GM12892 (cell line): ENCODE results near the gene MICAL2.

Experiments used
- POLR2A ChIP-seq: IDR thresholded peaks from 2 replicates; pipeline ENCODE4 v1.6.1; 2011; ENCODE audit warnings: low read depth, low read length, control low read depth
- TAF1 ChIP-seq: IDR thresholded peaks from 2 replicates; pipeline ENCODE4 v1.6.1; 2011; ENCODE audit warnings: low read depth, mild to moderate bottlenecking, control low read depth, low read length, borderline replicate concordance

- TF ChIP-seq POLR2A (no peak), TAF1 (no peak)
Measured at GRCh38 chr11:12241401-12241800, 131.0 kb downstream of the MICAL2 start.
